ENCODE measurements around the gene HJURP.

Gene HJURP

GRCh38 chr2:233823731-233824121, 30.6 kb downstream of the HJURP start:
- H3K27me3 Mint-ChIP-seq (ENCODE audit: low read depth): no peaks in the 10 kb centered on the region
- no peak for TF ChIP-seq CTCF (IDR thresholded peaks at IDR 0.05; ENCODE audit: unreplicated experiment in 3 of 3)
- H3K4me1 Mint-ChIP-seq: no peaks in the 10 kb centered on the region
- no peak overlapping the region for H3K4me3 Mint-ChIP-seq
- H3K27ac Mint-ChIP-seq: no peak overlapping the region
- H3K36me3 Mint-ChIP-seq (ENCODE audit: low read depth): no peaks in the 10 kb centered on the region
- peaks cover 2% of the 10 kb centered on the region for H3K9me3 Mint-ChIP-seq

- no peak overlapping the region for H3K4me3 Mint-ChIP-seq
- H3K27me3 Mint-ChIP-seq (ENCODE audit: low read depth): no peaks in the 10 kb centered on the region
- H3K36me3 Mint-ChIP-seq (ENCODE audit: low read depth): no peaks in the 10 kb centered on the region
- no peaks in the 10 kb centered on the region for H3K4me1 Mint-ChIP-seq
- no peak for TF ChIP-seq CTCF (IDR thresholded peaks at IDR 0.05; ENCODE audit: unreplicated experiment in 3 of 3)
- H3K9me3 Mint-ChIP-seq: peaks cover 2% of the 10 kb centered on the region
- no peak overlapping the region for H3K27ac Mint-ChIP-seq
These were observed 31.3 kb downstream of the HJURP start for GRCh38 chr2:233822781-233823730.

GRCh38 chr2:233822101-233822771, 32.1 kb downstream of the HJURP start:
- no peaks in the 10 kb centered on the region for H3K36me3 Mint-ChIP-seq (ENCODE audit: low read depth)
- H3K4me1 Mint-ChIP-seq: no peaks in the 10 kb centered on the region
- H3K27me3 Mint-ChIP-seq (ENCODE audit: low read depth): no peaks in the 10 kb centered on the region
- no peak overlapping the region for H3K27ac Mint-ChIP-seq
- no peak for TF ChIP-seq CTCF (IDR thresholded peaks at IDR 0.05; ENCODE audit: unreplicated experiment in 3 of 3)
- peaks cover 2% of the 10 kb centered on the region for H3K9me3 Mint-ChIP-seq
- H3K4me3 Mint-ChIP-seq: no peak overlapping the region

GRCh38 chr2:233821709-233822100, 32.6 kb downstream of the HJURP start:
- Mint-ChIP-seq H3K36me3 (ENCODE audit: low read depth) (no peaks in the 10 kb centered on the region), H3K4me3 (no peak overlapping the region), H3K27ac (no peak overlapping the region), H3K9me3 (peaks cover 2% of the 10 kb centered on the region), H3K27me3 (ENCODE audit: low read depth) (no peaks in the 10 kb centered on the region), H3K4me1 (no peaks in the 10 kb centered on the region)
- TF ChIP-seq CTCF (IDR thresholded peaks at IDR 0.05; ENCODE audit: unreplicated experiment in 3 of 3): no peak

GRCh38 chr2:233821196-233821595, 33.1 kb downstream of the HJURP start:
- no peak for TF ChIP-seq CTCF (IDR thresholded peaks at IDR 0.05; ENCODE audit: unreplicated experiment in 3 of 3)
- H3K9me3 Mint-ChIP-seq: peaks cover 2% of the 10 kb centered on the region
- H3K4me3 Mint-ChIP-seq: no peak overlapping the region
- H3K36me3 Mint-ChIP-seq (ENCODE audit: low read depth): no peaks in the 10 kb centered on the region
- H3K27me3 Mint-ChIP-seq (ENCODE audit: low read depth): peaks cover 3% of the 10 kb centered on the region
- H3K4me1 Mint-ChIP-seq: no peaks in the 10 kb centered on the region
- no peak overlapping the region for H3K27ac Mint-ChIP-seq
